Activated CD8-positive, alpha-beta memory T cell treated with anti-CD3 and anti-CD28 coated beads for 36 hours (primary cell): ENCODE results near the gene FEM1A. TPM values are rescaled to one million over a fixed set of nuclear protein-coding genes. Genes with fewer than 3 reads are reported as not detected.
"Not testable (repeated sequence)": the region's sequence is repeated elsewhere in the genome, so short reads cannot be mapped to it uniquely, and the experiment has no call there.

Experiments used
- CTCF ChIA-PET: fragments of 350-600 bp; sonication (Branson Sonifier 250); formaldehyde crosslinking; loops from one replicate; lab custom pipeline; 2021; ENCODE audit warnings: antibody characterized with exemption; lab: Charles Lee
- POLR2A ChIA-PET: fragments of 350-600 bp; sonication (Branson Sonifier 250); formaldehyde crosslinking; loops from one replicate; lab custom pipeline; 2021; ENCODE audit warnings: antibody characterized with exemption; lab: Charles Lee
- total RNA-seq, 2 experiments: library from RNA; stranded (reverse); gene quantifications; one replicate each; pipeline ENCODE4 v1.2.3, GENCODE V29; 2021

FEM1A gene
- total RNA-seq, 2 experiments from 2014 or later, result 22.0 to 23.6 TPM

DNA sequence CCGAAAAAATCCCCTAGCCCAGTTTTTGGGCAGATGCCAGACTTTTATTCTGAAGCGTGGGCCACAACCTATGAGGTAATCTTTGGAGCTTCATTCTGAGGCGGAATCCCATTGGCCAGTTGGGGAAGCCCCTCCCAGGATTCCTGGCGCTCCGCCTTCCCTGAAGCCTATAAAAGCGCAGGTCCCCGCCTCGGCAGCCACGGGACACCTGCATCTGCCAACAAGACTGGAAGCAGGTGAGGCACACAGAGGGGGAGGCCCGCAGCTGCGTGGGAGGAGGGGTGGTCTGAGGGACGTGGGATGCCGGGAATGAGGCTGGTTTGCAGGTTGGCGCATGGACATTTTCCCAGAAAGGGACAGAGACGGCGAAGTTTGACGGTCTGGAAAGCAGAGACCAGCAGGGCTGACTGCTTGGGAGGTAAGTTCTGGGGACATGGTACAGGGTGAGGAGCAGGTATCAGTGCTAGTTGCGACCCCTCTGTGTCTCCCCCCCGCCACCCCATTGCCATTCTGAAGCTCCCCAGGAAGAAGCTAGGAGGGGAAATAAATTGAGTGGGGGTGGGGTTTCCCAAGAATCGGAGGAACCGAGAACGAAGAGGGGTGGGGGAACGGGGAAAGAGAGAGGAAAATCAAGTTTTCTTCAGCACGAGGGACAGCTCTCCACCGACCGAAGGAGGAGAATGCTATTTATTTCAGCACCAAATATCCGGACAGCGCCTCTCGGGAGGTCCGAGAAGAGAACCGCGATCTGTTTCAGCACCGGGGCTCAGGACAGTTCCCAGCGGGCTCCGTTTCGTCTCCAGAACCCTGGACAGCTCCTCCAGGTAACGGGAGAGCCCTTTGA is 22.4 kb upstream of the FEM1A start:
- ChIA-PET CTCF (interaction anchor here (0.6 to 1.5 kb wide), 5 partner anchors 10 to 447 kb away, joined by 3 to 6 read pairs (median 3); no protein-coding TSS in a partner anchor), POLR2A (interaction anchor here (0.6 kb wide), 1 partner anchor 1019 kb away, joined by 4 read pairs; no protein-coding TSS in a partner anchor)

GRCh38 chr19:4772566-4772965 is 19.0 kb upstream of the FEM1A start:
- POLR2A ChIA-PET, result no interaction called here
- CTCF ChIA-PET, result no interaction called here

DNA sequence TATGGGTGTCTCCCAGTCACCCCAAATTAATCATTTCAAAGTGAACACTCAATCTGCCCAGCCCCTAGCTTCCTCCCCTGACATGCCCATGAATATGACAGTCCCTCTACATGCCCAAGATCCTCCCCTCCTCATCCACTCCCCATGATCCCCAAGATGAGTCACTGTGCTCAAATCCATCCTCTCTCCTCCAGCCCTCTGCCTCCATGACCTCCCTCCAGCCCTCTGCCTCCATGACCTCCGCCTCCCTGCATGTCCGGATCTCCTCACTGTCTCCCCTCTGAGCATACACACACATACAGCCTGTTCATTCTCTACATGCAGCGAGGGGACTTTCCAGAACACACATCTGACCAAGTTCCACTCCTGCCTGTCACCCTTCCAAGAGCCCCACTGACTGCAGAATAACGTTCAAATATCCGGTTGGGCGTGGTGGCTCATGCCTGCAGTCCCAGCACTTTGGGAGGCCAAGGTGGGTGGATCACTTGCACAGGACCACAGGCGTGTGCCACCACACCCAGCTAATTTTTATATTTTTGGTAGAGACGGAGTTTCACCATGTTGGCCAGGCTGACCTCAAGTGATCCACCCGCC is 18.4 kb upstream of the FEM1A start:
- CTCF ChIA-PET, result no interaction called here
- POLR2A ChIA-PET, result no interaction called here

- CTCF ChIA-PET, result no interaction called here
Observed at GRCh38 chr19:4774136-4774535, 17.4 kb upstream of the FEM1A start.

DNA sequence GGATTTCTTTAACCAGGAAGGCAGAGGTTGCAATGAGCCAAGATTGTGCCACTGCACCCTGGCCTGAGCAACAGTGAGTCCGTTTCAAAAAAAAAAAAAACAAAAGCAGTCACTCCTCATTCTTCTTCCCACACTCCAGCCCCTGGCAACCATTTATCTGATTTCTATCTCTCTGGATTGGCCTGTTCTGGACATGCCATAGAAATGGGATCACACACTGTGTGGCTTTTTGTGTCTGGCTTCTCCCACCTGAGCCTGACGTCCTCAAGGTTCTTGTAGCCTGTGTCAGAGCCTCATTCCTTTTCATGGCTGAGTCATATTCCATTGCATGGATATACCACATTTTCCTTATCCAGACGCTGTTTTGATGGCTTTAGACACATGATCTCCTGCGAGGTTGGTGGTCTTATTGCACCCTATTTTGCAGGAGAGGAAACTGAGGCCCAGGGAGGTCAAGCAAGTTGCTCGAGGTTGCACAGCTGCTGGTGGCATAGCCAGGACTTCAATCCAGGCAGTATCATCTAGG is 15.8 kb upstream of the FEM1A start:
- POLR2A ChIA-PET, result no interaction called here
- CTCF ChIA-PET, result no interaction called here

More at GRCh38 chr19:4774136-4774535, 17.4 kb upstream of the FEM1A start:
- POLR2A ChIA-PET, result no interaction called here

GRCh38 chr19:4776436-4777211 is 14.9 kb upstream of the FEM1A start:
- ChIA-PET CTCF (no interaction called here), POLR2A (interaction anchor here (0.7 kb wide), 1 partner anchor 127 kb away, joined by 3 read pairs; no protein-coding TSS in a partner anchor)

- POLR2A ChIA-PET, CTCF ChIA-PET: not testable (repeated sequence)
Observed at GRCh38 chr19:4778124-4778523, 13.4 kb upstream of the FEM1A start.

GRCh38 chr19:4780860-4781259 is 10.7 kb upstream of the FEM1A start:
- POLR2A ChIA-PET, result no interaction called here
- CTCF ChIA-PET, result interaction anchor here (1.4 kb wide), 1 partner anchor 10 kb away, joined by 4 read pairs; the partner anchor contains the start of gene FEM1A

DNA sequence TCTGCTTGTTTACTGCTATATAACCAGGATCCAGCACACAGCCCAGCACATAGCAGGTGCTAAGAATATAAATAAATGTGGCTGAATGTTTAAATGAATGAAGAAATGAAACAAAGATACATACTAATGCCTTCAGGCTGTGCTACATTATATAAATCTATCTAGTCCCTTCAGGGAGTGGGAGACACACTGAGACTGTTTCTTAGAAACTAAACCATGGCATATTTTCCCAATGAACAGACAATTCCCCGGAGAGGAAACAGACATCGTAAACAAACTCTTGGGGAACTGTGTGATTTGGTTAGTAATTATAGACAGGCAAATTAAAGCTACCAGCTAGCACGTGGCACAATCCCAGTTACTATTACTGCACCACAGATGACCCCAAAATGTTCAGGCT is 9.7 kb upstream of the FEM1A start:
- ChIA-PET POLR2A (no interaction called here), CTCF (no interaction called here)

- CTCF ChIA-PET, result interaction anchor here (7.4 kb wide), 1 partner anchor 55 kb away, joined by 72 read pairs; no protein-coding TSS in a partner anchor
- POLR2A ChIA-PET, result not testable (repeated sequence)
Observed at GRCh38 chr19:4786412-4787016, 5.0 kb upstream of the FEM1A start.

GRCh38 chr19:4792019-4792865 is 708 bp downstream of the FEM1A start:
- CTCF ChIA-PET, result interaction anchor here (0.7 to 7.4 kb wide), 11 partner anchors 8 to 1568 kb away, joined by 3 to 72 read pairs (median 7); partner anchors contain the start of genes CELF5 and DPP9
- POLR2A ChIA-PET, result interaction anchor here (0.6 to 1.6 kb wide), 2 partner anchors 68 to 119 kb away, joined by 8 to 9 read pairs; partner anchors contain the start of gene DPP9

DNA sequence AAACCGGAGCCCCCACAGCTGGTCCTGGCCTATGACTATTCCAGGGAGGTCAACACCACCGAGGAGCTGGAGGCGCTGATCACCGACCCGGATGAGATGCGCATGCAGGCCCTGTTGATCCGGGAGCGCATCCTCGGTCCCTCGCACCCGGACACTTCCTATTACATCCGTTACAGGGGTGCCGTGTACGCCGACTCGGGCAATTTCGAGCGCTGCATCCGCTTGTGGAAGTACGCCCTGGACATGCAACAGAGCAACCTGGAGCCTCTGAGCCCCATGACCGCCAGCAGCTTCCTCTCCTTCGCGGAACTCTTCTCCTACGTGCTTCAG is 1.3 kb downstream of the FEM1A start:
- CTCF ChIA-PET, result interaction anchor here (0.7 to 7.4 kb wide), 4 partner anchors 12 to 1569 kb away, joined by 3 to 72 read pairs (median 8); partner anchors contain the start of gene CELF5
- POLR2A ChIA-PET, result not testable (repeated sequence)

- POLR2A ChIA-PET, result not testable (repeated sequence)
- CTCF ChIA-PET, result interaction anchor here (0.7 to 7.4 kb wide), 3 partner anchors 11 to 1569 kb away, joined by 3 to 72 read pairs (median 3); partner anchors contain the start of gene CELF5
Observed at GRCh38 chr19:4793278-4793677, 1.7 kb downstream of the FEM1A start.

- ChIA-PET POLR2A (no interaction called here), CTCF (no interaction called here)
Observed at GRCh38 chr19:4794971-4795370, 3.4 kb downstream of the FEM1A start.

GRCh38 chr19:4795400-4795799 is 3.9 kb downstream of the FEM1A start:
- ChIA-PET CTCF (interaction anchor here (0.6 kb wide), 1 partner anchor 983 kb away, joined by 3 read pairs; no protein-coding TSS in a partner anchor), POLR2A (interaction anchor here (0.6 kb wide), 1 partner anchor 180 kb away, joined by 3 read pairs; no protein-coding TSS in a partner anchor)

- CTCF ChIA-PET, result interaction anchor here (0.9 to 3.0 kb wide), 5 partner anchors 9 to 70 kb away, joined by 3 to 14 read pairs (median 7); partner anchors contain the start of gene FEM1A
- POLR2A ChIA-PET, result no interaction called here
Observed at GRCh38 chr19:4800591-4801081, 9.1 kb downstream of the FEM1A start.

DNA sequence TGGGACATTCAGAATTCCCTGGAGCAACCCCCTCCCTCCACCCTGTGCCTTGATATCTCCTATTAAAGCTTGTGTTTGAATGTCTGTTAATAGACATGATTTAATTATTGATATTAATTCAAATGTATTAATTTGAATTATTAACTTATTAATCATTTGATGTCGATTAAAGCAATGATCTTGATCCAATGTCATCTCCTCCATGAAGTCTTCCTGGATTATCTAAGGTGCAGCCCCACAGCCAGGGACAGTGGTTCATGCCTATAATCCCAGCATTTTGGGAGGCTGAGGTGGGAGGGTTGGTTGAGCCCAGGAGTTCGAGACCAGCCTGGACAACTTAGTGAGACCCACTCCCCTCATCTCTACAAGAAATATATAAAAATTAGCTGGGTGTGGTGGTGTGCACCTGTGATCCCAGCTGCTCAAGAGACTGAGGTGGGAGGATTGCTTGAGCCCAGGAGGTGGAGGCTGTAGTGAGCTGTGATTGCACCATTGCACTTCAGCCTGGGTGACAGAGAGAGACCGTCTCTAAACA is 9.6 kb downstream of the FEM1A start:
- CTCF ChIA-PET, result interaction anchor here (1.7 to 3.0 kb wide), 3 partner anchors 9 to 51 kb away, joined by 4 to 14 read pairs (median 7); partner anchors contain the start of gene FEM1A
- POLR2A ChIA-PET, result no interaction called here
